ENCODE measurements around the gene CENPN. TPM values are rescaled to one million over a fixed set of nuclear protein-coding genes. Genes with fewer than 3 reads are reported as not detected.

The CENPN gene
- total and polyA plus RNA-seq, 5 donors from 2014 or later, result 3.4 to 13.5 (median 7.5) TPM

DNA sequence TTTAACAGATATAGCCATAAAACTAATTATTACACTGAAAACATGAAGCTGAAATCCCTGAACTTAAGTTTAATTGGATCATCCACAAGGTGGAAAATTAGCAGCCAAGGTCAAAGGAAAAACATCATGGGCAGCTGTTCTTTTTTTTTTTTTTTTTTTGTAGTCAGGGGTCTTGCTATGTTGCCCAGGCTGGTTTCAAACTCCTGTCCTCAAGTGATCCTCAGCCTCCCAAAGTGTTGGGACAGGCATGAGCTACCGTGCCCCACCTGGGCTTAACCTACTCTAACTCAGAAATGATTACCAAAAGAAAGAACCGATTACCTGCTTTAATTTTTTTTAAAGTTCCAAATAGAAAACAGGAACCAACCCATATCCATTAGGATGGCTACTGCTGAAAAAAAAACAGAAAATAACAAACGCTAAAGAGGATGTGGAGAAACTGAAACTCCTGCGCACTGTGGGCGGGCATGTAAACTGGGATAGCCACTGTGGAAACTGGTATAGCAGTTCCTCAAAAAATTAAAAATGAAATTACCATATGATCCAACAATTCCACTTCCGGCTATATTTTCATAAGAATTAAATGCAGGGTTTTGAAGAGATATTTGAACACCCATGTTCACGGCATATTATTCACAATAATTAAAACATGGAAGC, 8.9 kb upstream of the CENPN start:
- Mint-ChIP-seq H3K4me1 (peaks cover 47 to 88% (median 67%) of the 10 kb centered on the region in 4 donors), H3K9me3 (no peaks in the 10 kb centered on the region), H3K27me3 (no peaks in the 10 kb centered on the region), H3K4me3 (peak overlapping the region; percentile 89 to 98 (median 93)), H3K27ac (peak overlapping the region; percentile 36 to 99 (median 96)), H3K36me3 (peaks cover 5% of the 10 kb centered on the region)
- Histone ChIP-seq H3K4me3 (ENCODE audit: low read depth, low read length) (peak overlapping the region; percentile 99), H3K36me3 (ENCODE audit: control insufficient read depth, insufficient read depth, low read length) (no peaks in the 10 kb centered on the region), H3K4me1 (ENCODE audit: control insufficient read depth, insufficient read depth, low read length, poor library complexity, severe bottlenecking) (peaks cover 15% of the 10 kb centered on the region), H3K27ac (ENCODE audit: insufficient read depth, low read length, poor library complexity, severe bottlenecking) (peak overlapping the region; percentile 85), H3K9me3 (ENCODE audit: control insufficient read depth in 2 of 2, low read length in 2 of 2) (no peaks in the 10 kb centered on the region), H3K27me3 (ENCODE audit: control insufficient read depth, insufficient read depth, low read length) (no peaks in the 10 kb centered on the region)
- no peak for DNase-seq
- no peak for ATAC-seq (ENCODE audit: low read depth in 2 of 2)

DNA sequence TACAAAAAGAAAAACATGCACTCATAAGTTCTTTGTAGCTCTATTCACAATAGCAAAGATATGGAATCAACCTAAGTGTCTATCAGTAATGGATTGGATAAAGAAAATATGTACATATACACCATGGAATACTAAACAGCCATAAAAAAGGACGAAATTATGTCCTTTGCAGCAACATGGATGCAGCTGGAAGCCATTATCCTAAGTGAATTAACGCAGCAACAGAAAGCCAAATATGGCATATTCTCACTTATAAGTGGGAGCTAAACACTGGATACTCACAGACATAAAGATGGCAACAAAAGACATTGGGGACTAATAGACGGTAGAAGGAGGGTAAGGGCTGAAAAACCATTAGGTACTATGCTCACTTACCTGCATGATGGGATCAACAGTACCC, 6.1 kb upstream of the CENPN start:
- peak overlapping the region in 1 of 4 donors; percentile 66 for H3K4me3 Mint-ChIP-seq
- Histone ChIP-seq H3K27ac (ENCODE audit: insufficient read depth, low read length, poor library complexity, severe bottlenecking) (no peak overlapping the region), H3K27me3 (ENCODE audit: control insufficient read depth, insufficient read depth, low read length) (no peaks in the 10 kb centered on the region), H3K9me3 (ENCODE audit: control insufficient read depth in 2 of 2, low read length in 2 of 2) (no peaks in the 10 kb centered on the region), H3K36me3 (ENCODE audit: control insufficient read depth, insufficient read depth, low read length) (no peaks in the 10 kb centered on the region), H3K4me1 (ENCODE audit: control insufficient read depth, insufficient read depth, low read length, poor library complexity, severe bottlenecking) (peaks cover 39% of the 10 kb centered on the region), H3K4me3 (ENCODE audit: low read depth, low read length) (no peak overlapping the region)
- no peaks in the 10 kb centered on the region for H3K9me3 Mint-ChIP-seq
- ATAC-seq (ENCODE audit: low read depth in 2 of 2) (no peak), DNase-seq (no peak)
- peak overlapping the region in 2 of 3 donors; percentile 20 to 38 for H3K27ac Mint-ChIP-seq
- peaks cover 5% of the 10 kb centered on the region for H3K36me3 Mint-ChIP-seq
- no peaks in the 10 kb centered on the region for H3K27me3 Mint-ChIP-seq
- peaks cover 44 to 85% (median 61%) of the 10 kb centered on the region in 4 donors for H3K4me1 Mint-ChIP-seq

DNA sequence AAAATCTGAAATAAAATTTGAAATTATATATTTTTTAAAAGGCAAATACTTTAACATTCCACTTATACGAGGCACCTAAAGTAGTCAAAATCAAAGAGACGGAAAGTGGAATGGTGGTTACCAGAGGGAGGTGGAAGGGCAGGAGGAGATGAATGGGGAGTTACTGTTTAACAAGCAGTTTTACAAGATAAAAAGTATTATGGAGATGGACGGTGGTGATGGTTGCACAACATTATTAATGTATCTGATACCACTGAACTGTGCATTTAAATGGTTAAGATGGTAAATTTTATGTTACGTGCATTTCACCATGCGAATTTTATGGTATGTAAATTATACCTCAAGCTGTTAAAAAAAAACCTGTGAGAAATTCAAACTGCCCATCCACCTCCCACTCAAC, 5.7 kb upstream of the CENPN start:
- Histone ChIP-seq H3K4me1 (ENCODE audit: control insufficient read depth, insufficient read depth, low read length, poor library complexity, severe bottlenecking) (peaks cover 42% of the 10 kb centered on the region), H3K27ac (ENCODE audit: insufficient read depth, low read length, poor library complexity, severe bottlenecking) (no peak overlapping the region), H3K4me3 (ENCODE audit: low read depth, low read length) (no peak overlapping the region), H3K27me3 (ENCODE audit: control insufficient read depth, insufficient read depth, low read length) (no peaks in the 10 kb centered on the region), H3K9me3 (ENCODE audit: control insufficient read depth in 2 of 2, low read length in 2 of 2) (no peaks in the 10 kb centered on the region), H3K36me3 (ENCODE audit: control insufficient read depth, insufficient read depth, low read length) (no peaks in the 10 kb centered on the region)
- Mint-ChIP-seq H3K4me1 (peaks cover 44 to 85% (median 61%) of the 10 kb centered on the region in 4 donors), H3K27ac (peak overlapping the region; percentile 52 to 91 (median 63)), H3K9me3 (no peaks in the 10 kb centered on the region), H3K27me3 (no peaks in the 10 kb centered on the region), H3K36me3 (peaks cover 5% of the 10 kb centered on the region), H3K4me3 (no peak overlapping the region)
- no peak for DNase-seq
- no peak for ATAC-seq (ENCODE audit: low read depth in 2 of 2)

DNA sequence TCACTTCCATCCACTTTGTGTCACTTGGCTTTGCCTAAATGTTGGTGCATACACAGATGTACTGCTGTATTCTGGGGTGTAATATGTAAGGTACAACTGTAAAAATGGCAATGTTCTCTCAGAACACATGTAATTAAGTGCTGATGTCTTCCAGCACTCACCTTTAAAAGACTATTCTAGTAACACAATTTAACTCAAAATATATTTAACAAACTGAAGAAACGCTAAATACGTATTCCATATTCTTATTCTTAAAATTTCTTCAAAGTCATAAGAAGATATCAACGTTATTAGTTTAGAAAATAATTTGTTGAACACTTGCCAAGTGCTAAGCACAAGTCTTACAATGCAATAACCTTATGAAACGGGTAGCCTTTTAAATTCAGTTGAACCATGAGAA, 4.0 kb upstream of the CENPN start:
- Mint-ChIP-seq H3K27ac (peak overlapping the region; percentile 85 to 93 (median 93)), H3K4me1 (peaks cover 44 to 78% (median 51%) of the 10 kb centered on the region in 4 donors), H3K36me3 (peaks cover 5% of the 10 kb centered on the region), H3K4me3 (peak overlapping the region; percentile 58 to 99 (median 97)), H3K9me3 (no peaks in the 10 kb centered on the region), H3K27me3 (peaks cover 7% of the 10 kb centered on the region)
- H3K36me3 ChIP-seq (ENCODE audit: control insufficient read depth, insufficient read depth, low read length), result no peaks in the 10 kb centered on the region
- peaks cover 38% of the 10 kb centered on the region for H3K4me1 ChIP-seq (ENCODE audit: control insufficient read depth, insufficient read depth, low read length, poor library complexity, severe bottlenecking)
- peak overlapping the region; percentile 98 for H3K27ac ChIP-seq (ENCODE audit: insufficient read depth, low read length, poor library complexity, severe bottlenecking)
- peak overlapping the region; percentile 90 for H3K4me3 ChIP-seq (ENCODE audit: low read depth, low read length)
- no peak for ATAC-seq (ENCODE audit: low read depth in 2 of 2)
- no peaks in the 10 kb centered on the region for H3K27me3 ChIP-seq (ENCODE audit: control insufficient read depth, insufficient read depth, low read length)
- no peak for DNase-seq
- no peaks in the 10 kb centered on the region for H3K9me3 ChIP-seq (ENCODE audit: control insufficient read depth in 2 of 2, low read length in 2 of 2)

DNA sequence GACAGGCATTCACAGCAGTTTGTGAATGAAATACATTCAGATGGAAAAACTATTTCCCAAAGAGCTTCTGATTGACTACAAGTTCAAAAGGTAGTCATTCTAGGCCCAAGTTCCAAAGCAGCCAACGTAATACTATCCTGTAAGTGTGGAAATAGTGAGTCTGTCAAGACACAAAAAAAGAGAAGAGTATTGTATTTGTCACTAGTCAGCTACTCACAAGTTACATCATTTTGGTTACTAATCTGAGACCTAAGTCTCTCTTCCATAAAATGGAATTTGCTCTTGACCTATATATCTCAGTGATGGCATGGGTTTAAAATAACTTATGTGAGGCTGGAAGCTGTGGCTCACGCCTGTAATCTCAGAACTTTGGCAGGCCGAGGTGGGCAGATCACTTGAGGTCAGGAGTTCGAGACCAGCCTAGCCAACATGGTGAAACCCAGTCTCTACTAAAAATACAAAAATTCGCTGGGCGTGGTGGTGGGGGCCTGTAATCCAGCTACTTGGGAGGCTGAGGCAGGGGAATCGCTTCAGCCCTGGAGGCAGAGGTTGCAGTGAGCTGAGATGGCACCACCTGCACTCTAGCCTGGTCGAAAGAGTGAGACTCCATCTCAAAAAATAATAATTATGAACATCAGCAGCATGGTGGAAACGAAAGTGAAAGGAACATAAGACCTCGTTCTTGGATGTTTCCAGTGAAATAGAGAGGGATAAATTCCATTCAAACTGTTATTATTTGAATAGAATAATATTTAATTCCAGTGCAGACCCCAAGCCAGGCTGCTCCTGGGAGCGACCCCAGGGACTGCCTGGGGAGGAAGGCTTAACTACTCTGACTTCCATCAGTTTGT, 3.2 kb upstream of the CENPN start:
- H3K27ac Mint-ChIP-seq, result peak overlapping the region; percentile 85 to 93 (median 93)
- peaks cover 37% of the 10 kb centered on the region for H3K4me1 ChIP-seq (ENCODE audit: control insufficient read depth, insufficient read depth, low read length, poor library complexity, severe bottlenecking)
- H3K27me3 ChIP-seq (ENCODE audit: control insufficient read depth, insufficient read depth, low read length), result no peaks in the 10 kb centered on the region
- H3K4me3 ChIP-seq (ENCODE audit: low read depth, low read length), result peak overlapping the region; percentile 90
- H3K36me3 Mint-ChIP-seq, result peaks cover 5% of the 10 kb centered on the region
- peak overlapping the region; percentile 95 to 99 (median 97) for H3K4me3 Mint-ChIP-seq
- DNase-seq (peak in 2 of 3 donors; percentile 26 to 61), ATAC-seq (ENCODE audit: low read depth in 2 of 2) (no peak)
- no peaks in the 10 kb centered on the region for H3K9me3 ChIP-seq (ENCODE audit: control insufficient read depth in 2 of 2, low read length in 2 of 2)
- no peaks in the 10 kb centered on the region for H3K9me3 Mint-ChIP-seq
- peaks cover 7% of the 10 kb centered on the region for H3K27me3 Mint-ChIP-seq
- no peaks in the 10 kb centered on the region for H3K36me3 ChIP-seq (ENCODE audit: control insufficient read depth, insufficient read depth, low read length)
- H3K4me1 Mint-ChIP-seq, result peaks cover 36 to 77% (median 47%) of the 10 kb centered on the region in 4 donors
- peak overlapping the region; percentile 98 for H3K27ac ChIP-seq (ENCODE audit: insufficient read depth, low read length, poor library complexity, severe bottlenecking)

DNA sequence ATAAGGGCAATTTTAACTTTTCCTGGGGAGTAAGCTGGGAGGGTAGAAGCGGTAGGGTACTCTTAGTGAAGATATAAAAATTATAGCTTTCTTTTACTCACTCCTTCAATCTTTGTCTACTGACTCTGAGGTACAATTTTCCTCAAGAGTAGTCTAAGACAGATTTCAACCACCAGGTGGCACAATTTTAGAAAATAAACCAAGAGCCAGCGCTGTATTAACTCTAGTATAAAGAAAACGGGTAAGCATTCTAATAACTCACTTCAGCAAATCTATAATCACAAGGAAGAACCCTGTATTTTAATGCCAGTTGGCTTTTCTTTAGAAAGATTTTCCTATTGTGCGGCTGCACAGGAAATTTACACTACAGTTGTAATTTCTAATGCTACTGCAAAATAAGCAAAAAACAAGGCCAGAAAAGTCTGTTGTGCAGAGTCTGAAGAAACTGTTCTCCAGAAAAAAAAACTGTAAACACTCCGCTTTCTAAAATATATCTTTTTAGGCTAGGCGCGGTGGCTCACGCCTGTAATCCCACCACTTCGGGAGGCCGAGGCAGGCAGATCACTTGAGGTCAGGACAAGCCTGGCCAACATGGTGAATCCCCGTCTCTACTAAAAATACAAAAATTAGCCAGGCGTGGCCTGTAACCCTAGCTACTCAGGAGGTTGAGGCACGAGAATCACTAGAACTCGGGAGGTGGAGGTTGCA, 2.2 kb upstream of the CENPN start:
- Mint-ChIP-seq H3K4me3 (peak overlapping the region; percentile 95 to 99 (median 97)), H3K27me3 (peaks cover 7% of the 10 kb centered on the region), H3K27ac (peak overlapping the region; percentile 65 to 93 (median 93)), H3K36me3 (no peaks in the 10 kb centered on the region), H3K4me1 (peaks cover 27 to 70% (median 38%) of the 10 kb centered on the region in 4 donors), H3K9me3 (no peaks in the 10 kb centered on the region)
- Histone ChIP-seq H3K9me3 (ENCODE audit: control insufficient read depth in 2 of 2, low read length in 2 of 2) (no peaks in the 10 kb centered on the region), H3K4me3 (ENCODE audit: low read depth, low read length) (peak overlapping the region; percentile 90), H3K4me1 (ENCODE audit: control insufficient read depth, insufficient read depth, low read length, poor library complexity, severe bottlenecking) (peaks cover 37% of the 10 kb centered on the region), H3K27ac (ENCODE audit: insufficient read depth, low read length, poor library complexity, severe bottlenecking) (peak overlapping the region; percentile 98), H3K36me3 (ENCODE audit: control insufficient read depth, insufficient read depth, low read length) (no peaks in the 10 kb centered on the region), H3K27me3 (ENCODE audit: control insufficient read depth, insufficient read depth, low read length) (no peaks in the 10 kb centered on the region)
- DNase-seq, result peak; percentile 26 to 82 (median 76)
- ATAC-seq (ENCODE audit: low read depth in 2 of 2), result no peak

DNA sequence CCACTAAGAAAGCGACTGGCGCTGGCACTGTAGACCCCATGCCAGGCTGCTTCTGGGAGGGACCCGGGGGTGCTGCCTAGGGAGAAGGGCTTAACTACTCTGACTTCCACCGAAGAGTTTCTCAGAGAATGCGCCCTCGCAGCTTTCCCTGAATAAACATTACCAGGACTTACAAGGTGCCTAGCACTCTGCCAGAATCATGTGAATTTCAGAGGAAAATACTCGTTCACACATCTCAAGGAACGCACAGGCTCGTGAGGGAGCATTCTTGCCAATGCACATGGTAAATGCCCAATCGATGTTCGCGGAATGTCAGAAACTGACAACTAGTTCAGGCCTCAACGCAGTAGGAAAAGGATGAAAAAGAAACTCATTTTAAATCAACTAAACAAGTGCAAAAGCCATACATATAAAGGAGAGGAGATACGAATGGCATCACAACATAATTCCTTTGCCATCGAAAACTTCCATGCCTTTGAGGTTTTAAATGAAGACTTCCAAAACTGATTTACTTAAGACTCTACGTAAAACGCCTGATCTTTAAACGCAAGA, 1.3 kb upstream of the CENPN start:
- Mint-ChIP-seq H3K4me3 (peak overlapping the region; percentile 95 to 99 (median 97)), H3K9me3 (no peaks in the 10 kb centered on the region), H3K27ac (peak overlapping the region; percentile 90 to 100 (median 97)), H3K27me3 (peaks cover 7% of the 10 kb centered on the region), H3K4me1 (peaks cover 22 to 64% (median 32%) of the 10 kb centered on the region in 4 donors), H3K36me3 (no peaks in the 10 kb centered on the region)
- H3K4me1 ChIP-seq (ENCODE audit: control insufficient read depth, insufficient read depth, low read length, poor library complexity, severe bottlenecking), result peaks cover 37% of the 10 kb centered on the region
- peak in 1 of 3 donors; percentile 14 for DNase-seq
- H3K27me3 ChIP-seq (ENCODE audit: control insufficient read depth, insufficient read depth, low read length), result no peaks in the 10 kb centered on the region
- peak overlapping the region; percentile 98 for H3K27ac ChIP-seq (ENCODE audit: insufficient read depth, low read length, poor library complexity, severe bottlenecking)
- peak overlapping the region; percentile 93 for H3K4me3 ChIP-seq (ENCODE audit: low read depth, low read length)
- no peaks in the 10 kb centered on the region for H3K9me3 ChIP-seq (ENCODE audit: control insufficient read depth in 2 of 2, low read length in 2 of 2)
- no peaks in the 10 kb centered on the region for H3K36me3 ChIP-seq (ENCODE audit: control insufficient read depth, insufficient read depth, low read length)
- no peak for ATAC-seq (ENCODE audit: low read depth in 2 of 2)
